Dedifferentiated amniotic fluid mesenchymal stem cell (primary cell): ENCODE results near the gene VCP.

Experiments used
- DNase-seq: peaks from one replicate; pipeline ENCODE4 v3.0.0-alpha.2; 2016; ENCODE audit errors: extremely low spot score

Gene VCP

GRCh38 chr9:35014517-35014916 is 57.9 kb downstream of the VCP start:
- DNase-seq = no peak

- DNase-seq = no peak
Measured at GRCh38 chr9:35010351-35010958, 62.0 kb downstream of the VCP start.
